ENCODE data around the gene BTBD2. TPM values are rescaled to one million over a fixed set of nuclear protein-coding genes. Genes with fewer than 3 reads are reported as not detected.

BTBD2 gene
- total RNA-seq, 4 donors from 2014 or later = 85.0 to 99.3 (median 94.9) TPM

DNA sequence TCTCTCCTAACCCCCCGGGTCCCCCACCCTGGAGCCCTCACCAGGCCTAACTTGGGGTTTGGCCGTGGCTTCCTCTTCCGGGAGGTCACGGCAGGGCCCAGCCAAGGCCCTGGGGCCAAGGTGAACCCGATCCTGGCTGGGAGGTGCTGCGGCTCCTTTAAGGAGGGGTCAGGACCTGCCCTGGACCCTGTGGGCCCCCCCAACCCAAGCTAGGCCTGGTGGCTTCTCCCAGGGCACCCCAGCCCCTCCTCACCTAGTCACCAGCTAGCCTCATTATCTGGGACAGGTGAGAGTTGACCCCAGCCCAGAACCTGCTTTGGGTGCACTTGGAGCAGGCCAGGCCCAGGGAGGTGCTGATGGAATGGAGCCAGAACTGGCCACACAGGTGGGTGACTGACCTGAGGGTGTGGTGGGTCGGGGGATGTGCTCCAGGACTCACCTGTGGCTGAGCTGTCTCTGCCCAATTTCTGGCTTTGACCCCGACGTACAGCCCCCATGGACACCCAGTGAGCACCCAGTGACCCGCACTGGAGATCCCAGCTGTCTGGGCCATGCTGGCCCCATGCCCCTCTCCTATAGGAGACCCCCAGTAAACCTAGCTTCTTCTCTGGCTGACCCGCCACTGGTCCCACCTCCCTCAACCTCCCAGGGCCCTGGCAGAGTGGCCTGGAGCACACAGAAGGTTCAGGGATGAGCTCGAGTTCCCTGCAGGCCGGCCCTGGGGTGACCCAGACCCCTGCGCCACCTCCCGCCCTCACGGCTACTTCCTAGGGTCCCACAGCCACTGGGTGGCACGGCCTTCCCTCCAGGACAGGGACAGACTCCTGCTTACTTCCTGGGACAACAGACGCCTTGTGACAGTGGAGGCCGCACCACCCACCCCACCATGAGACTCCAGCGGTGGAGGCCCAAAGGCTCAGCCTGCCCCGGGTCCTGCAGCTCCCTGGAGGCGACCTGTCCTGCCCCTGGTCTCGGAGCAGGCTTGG, 42.3 kb upstream of the BTBD2 start:
- no peak for TF ChIP-seq POLR2A (IDR thresholded peaks at IDR 0.05)
- TF ChIP-seq, protein P1, sequence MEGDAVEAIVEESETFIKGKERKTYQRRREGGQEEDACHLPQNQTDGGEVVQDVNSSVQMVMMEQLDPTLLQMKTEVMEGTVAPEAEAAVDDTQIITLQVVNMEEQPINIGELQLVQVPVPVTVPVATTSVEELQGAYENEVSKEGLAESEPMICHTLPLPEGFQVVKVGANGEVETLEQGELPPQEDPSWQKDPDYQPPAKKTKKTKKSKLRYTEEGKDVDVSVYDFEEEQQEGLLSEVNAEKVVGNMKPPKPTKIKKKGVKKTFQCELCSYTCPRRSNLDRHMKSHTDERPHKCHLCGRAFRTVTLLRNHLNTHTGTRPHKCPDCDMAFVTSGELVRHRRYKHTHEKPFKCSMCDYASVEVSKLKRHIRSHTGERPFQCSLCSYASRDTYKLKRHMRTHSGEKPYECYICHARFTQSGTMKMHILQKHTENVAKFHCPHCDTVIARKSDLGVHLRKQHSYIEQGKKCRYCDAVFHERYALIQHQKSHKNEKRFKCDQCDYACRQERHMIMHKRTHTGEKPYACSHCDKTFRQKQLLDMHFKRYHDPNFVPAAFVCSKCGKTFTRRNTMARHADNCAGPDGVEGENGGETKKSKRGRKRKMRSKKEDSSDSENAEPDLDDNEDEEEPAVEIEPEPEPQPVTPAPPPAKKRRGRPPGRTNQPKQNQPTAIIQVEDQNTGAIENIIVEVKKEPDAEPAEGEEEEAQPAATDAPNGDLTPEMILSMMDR (IDR thresholded peaks at IDR 0.05) = no peak
- WGBS, 2 donors = 77 to 85% methylated on average over 17 to 22 of the region's 23 CpGs
- no peak overlapping the region for H3K4me3 ChIP-seq (ENCODE audit: low read depth, poor library complexity, severe bottlenecking)
- intact Hi-C loops (cut with DNase I; ENCODE audit: low total_unique reads) = no loop called here
- DNase-seq (ENCODE audit: low spot score in 2 of 2) = no peak

GRCh38 chr19:2056837-2057192, 41.3 kb upstream of the BTBD2 start:
- no peak overlapping the region for H3K4me3 ChIP-seq (ENCODE audit: low read depth, poor library complexity, severe bottlenecking)
- DNase-seq (ENCODE audit: low spot score in 2 of 2) = no peak
- TF ChIP-seq, protein P1 (IDR thresholded peaks at IDR 0.05) = no peak
- TF ChIP-seq POLR2A (IDR thresholded peaks at IDR 0.05) = no peak
- intact Hi-C loops (cut with DNase I; ENCODE audit: low total_unique reads) = no loop called here
- 25 to 28% methylated on average over 5 of the region's 5 CpGs for WGBS, 2 donors

- no peak for TF ChIP-seq POLR2A (IDR thresholded peaks at IDR 0.05)
- TF ChIP-seq, protein P1 (IDR thresholded peaks at IDR 0.05) = no peak
- 1 to 4% methylated on average over 10 of the region's 22 CpGs for WGBS, 2 donors
- DNase-seq (ENCODE audit: low spot score in 2 of 2) = peak; percentile 68 to 93
- intact Hi-C loops (cut with DNase I; ENCODE audit: low total_unique reads) = no loop called here
- no peak overlapping the region for H3K4me3 ChIP-seq (ENCODE audit: low read depth, poor library complexity, severe bottlenecking)
Measured at GRCh38 chr19:2055931-2056836, 40.7 kb upstream of the BTBD2 start.

DNA sequence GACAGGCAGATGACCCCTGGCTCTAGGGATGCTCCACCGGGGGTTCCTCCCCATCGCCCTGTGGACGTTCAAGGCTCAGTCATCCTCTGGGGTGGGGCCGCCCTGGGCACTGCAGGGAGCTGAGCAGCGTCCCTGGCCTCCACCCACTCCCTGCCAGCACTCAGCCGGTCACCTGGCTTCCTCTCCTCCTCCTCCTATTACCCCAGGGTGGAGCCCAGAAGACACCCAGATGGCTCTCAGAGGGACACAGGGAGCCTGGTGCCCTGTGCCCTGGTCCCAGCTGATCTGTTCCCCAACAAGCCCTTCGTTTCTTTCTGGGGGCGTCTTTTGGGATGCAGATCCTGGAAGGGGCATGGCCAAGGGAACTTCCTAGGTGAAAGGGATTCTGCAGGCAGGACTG, 39.2 kb upstream of the BTBD2 start:
- no peak overlapping the region for H3K4me3 ChIP-seq (ENCODE audit: low read depth, poor library complexity, severe bottlenecking)
- TF ChIP-seq, protein P1 (IDR thresholded peaks at IDR 0.05) = no peak
- TF ChIP-seq POLR2A (IDR thresholded peaks at IDR 0.05) = no peak
- intact Hi-C loops (cut with DNase I; ENCODE audit: low total_unique reads) = no loop called here
- DNase-seq (ENCODE audit: low spot score in 2 of 2) = no peak
- WGBS, 2 donors = 42 to 58% methylated on average over 7 to 8 of the region's 8 CpGs

- H3K4me3 ChIP-seq (ENCODE audit: low read depth, poor library complexity, severe bottlenecking) = no peak overlapping the region
- no peak for DNase-seq (ENCODE audit: low spot score in 2 of 2)
- TF ChIP-seq POLR2A (IDR thresholded peaks at IDR 0.05) = no peak
- TF ChIP-seq, protein P1 (IDR thresholded peaks at IDR 0.05) = no peak
- intact Hi-C loops (cut with DNase I; ENCODE audit: low total_unique reads) = no loop called here
- 75 to 79% methylated on average over 24 of the region's 24 CpGs for WGBS, 2 donors
Measured at GRCh38 chr19:2053601-2054389, 38.3 kb upstream of the BTBD2 start.

Data from lower leg skin (tissue), 4 donors.